RWPE2 (cell line): ENCODE results near the gene ZNF578.
"Not testable (repeated sequence)": the region's sequence is repeated elsewhere in the genome, so short reads cannot be mapped to it uniquely, and the experiment has no call there.

Source experiments
- ATAC-seq: fragments of 200-7000 bp; cut with Tn5 transposase; 3 replicates; pipeline ENCODE4 v1.9.1; 2021; ENCODE audit warnings: low read depth
- DNase-seq: peaks from one replicate; pipeline ENCODE4 v3.0.0-alpha.2; 2020; ENCODE audit warnings: low spot score
- H3K27ac ChIP-seq: fragments of 450-650 bp; 2 replicates; pipeline ENCODE4 v1.5.1; 2017; ENCODE audit warnings: mild to moderate bottlenecking; ENCODE audit not compliant: poor library complexity, severe bottlenecking
- H3K27me3 ChIP-seq: fragments of 250-450 bp; sonication (Bioruptor Pico); 2 replicates; pipeline ENCODE4 v1.5.1; 2021; ENCODE audit warnings: mild to moderate bottlenecking, moderate library complexity; ENCODE audit not compliant: insufficient read depth, poor library complexity, severe bottlenecking
- H3K36me3 ChIP-seq: fragments of 250-450 bp; sonication (Bioruptor Pico); 2 replicates; pipeline ENCODE4 v1.5.1; 2020; ENCODE audit warnings: low read depth, mild to moderate bottlenecking, moderate library complexity
- H3K4me1 ChIP-seq: fragments of 250-450 bp; sonication (Bioruptor Pico); 2 replicates; pipeline ENCODE4 v1.5.1; 2021; ENCODE audit warnings: mild to moderate bottlenecking, moderate library complexity; ENCODE audit not compliant: insufficient read depth, poor library complexity, severe bottlenecking
- H3K4me3 ChIP-seq: fragments of 250-450 bp; sonication (Bioruptor Pico); 2 replicates; pipeline ENCODE4 v1.5.1; 2021; ENCODE audit warnings: mild to moderate bottlenecking, moderate library complexity; ENCODE audit not compliant: severe bottlenecking
- H3K9me3 ChIP-seq: fragments of 250-450 bp; sonication (Bioruptor Pico); 2 replicates; pipeline ENCODE4 v1.5.1; 2021; ENCODE audit warnings: mild to moderate bottlenecking, moderate library complexity; ENCODE audit not compliant: severe bottlenecking
- TF ChIP-seq, protein P1 (sequence below): fragments of 450-650 bp; IDR thresholded peaks from one replicate; pipeline ENCODE4 v1.5.1; 2017; ENCODE audit warnings: mild to moderate bottlenecking, moderate library complexity; ENCODE audit not compliant: poor library complexity, severe bottlenecking

The ZNF578 gene

DNA sequence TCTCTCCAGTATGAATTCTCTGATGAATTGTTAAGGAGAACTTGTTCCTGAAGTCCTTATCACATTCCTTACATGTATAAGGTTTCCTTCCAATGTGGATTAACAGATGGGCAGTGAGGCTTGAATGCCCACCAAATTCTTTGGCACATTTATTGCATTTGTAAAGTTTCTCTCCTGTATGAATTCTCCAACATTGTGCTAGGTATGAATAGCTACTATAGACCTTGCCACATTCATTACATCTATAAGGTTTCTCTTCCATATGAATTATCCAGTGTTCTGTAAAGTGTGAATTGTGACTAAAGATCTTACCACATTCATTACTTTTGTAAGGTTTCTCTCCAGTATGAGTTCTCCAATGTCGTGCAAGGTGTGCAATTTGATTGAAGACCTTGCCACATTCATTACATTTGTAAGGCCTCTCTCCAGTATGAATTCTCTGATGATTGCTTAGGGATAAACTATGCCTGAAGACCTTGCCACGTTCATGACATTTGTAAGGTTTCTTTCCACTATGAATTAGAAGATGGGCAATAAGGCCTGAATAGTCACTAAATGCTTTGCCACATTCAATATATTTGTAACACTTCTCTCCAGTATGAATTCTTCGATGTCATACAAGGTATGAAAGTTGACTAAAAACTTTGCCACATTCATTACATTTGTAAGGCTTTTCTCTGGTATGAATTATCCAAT lies 20.4 kb downstream of the ZNF578 start:
- H3K9me3 ChIP-seq, result peaks cover 35% of the 10 kb centered on the region
- H3K4me3 ChIP-seq, result no peak overlapping the region
- H3K36me3 ChIP-seq, result no peaks in the 10 kb centered on the region
- no peak for DNase-seq
- H3K4me1 ChIP-seq, result no peaks in the 10 kb centered on the region
- H3K27me3 ChIP-seq, result no peaks in the 10 kb centered on the region
- ATAC-seq, result no peak
- H3K27ac ChIP-seq, result no peak overlapping the region
- TF ChIP-seq, protein P1, sequence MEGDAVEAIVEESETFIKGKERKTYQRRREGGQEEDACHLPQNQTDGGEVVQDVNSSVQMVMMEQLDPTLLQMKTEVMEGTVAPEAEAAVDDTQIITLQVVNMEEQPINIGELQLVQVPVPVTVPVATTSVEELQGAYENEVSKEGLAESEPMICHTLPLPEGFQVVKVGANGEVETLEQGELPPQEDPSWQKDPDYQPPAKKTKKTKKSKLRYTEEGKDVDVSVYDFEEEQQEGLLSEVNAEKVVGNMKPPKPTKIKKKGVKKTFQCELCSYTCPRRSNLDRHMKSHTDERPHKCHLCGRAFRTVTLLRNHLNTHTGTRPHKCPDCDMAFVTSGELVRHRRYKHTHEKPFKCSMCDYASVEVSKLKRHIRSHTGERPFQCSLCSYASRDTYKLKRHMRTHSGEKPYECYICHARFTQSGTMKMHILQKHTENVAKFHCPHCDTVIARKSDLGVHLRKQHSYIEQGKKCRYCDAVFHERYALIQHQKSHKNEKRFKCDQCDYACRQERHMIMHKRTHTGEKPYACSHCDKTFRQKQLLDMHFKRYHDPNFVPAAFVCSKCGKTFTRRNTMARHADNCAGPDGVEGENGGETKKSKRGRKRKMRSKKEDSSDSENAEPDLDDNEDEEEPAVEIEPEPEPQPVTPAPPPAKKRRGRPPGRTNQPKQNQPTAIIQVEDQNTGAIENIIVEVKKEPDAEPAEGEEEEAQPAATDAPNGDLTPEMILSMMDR, result no peak

GRCh38 chr19:52474351-52475127 lies 21.2 kb downstream of the ZNF578 start:
- no peaks in the 10 kb centered on the region for H3K4me1 ChIP-seq
- H3K4me3 ChIP-seq, result no peak overlapping the region
- no peaks in the 10 kb centered on the region for H3K36me3 ChIP-seq
- ATAC-seq (no peak), DNase-seq (no peak)
- no peak overlapping the region for H3K27ac ChIP-seq
- peaks cover 35% of the 10 kb centered on the region for H3K9me3 ChIP-seq
- TF ChIP-seq, protein P1, result no peak
- no peaks in the 10 kb centered on the region for H3K27me3 ChIP-seq

- not testable (repeated sequence) for H3K4me3 ChIP-seq, H3K4me1 ChIP-seq, ATAC-seq, DNase-seq, H3K27me3 ChIP-seq, H3K27ac ChIP-seq, H3K36me3 ChIP-seq, H3K9me3 ChIP-seq
Observed at GRCh38 chr19:52484111-52484743, 30.9 kb downstream of the ZNF578 start.

- H3K4me1 ChIP-seq, H3K36me3 ChIP-seq, H3K27me3 ChIP-seq, H3K4me3 ChIP-seq, H3K27ac ChIP-seq, ATAC-seq, DNase-seq, H3K9me3 ChIP-seq: not testable (repeated sequence)
Observed at GRCh38 chr19:52485064-52485463, 31.7 kb downstream of the ZNF578 start.

- not testable (repeated sequence) for H3K4me1 ChIP-seq, H3K9me3 ChIP-seq, H3K27me3 ChIP-seq, H3K4me3 ChIP-seq, ATAC-seq, H3K27ac ChIP-seq, DNase-seq, H3K36me3 ChIP-seq
Observed at GRCh38 chr19:52485561-52486240, 32.3 kb downstream of the ZNF578 start.
